ENCODE results near the gene LMAN2L.

The LMAN2L gene, protein sequence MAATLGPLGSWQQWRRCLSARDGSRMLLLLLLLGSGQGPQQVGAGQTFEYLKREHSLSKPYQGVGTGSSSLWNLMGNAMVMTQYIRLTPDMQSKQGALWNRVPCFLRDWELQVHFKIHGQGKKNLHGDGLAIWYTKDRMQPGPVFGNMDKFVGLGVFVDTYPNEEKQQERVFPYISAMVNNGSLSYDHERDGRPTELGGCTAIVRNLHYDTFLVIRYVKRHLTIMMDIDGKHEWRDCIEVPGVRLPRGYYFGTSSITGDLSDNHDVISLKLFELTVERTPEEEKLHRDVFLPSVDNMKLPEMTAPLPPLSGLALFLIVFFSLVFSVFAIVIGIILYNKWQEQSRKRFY

DNA sequence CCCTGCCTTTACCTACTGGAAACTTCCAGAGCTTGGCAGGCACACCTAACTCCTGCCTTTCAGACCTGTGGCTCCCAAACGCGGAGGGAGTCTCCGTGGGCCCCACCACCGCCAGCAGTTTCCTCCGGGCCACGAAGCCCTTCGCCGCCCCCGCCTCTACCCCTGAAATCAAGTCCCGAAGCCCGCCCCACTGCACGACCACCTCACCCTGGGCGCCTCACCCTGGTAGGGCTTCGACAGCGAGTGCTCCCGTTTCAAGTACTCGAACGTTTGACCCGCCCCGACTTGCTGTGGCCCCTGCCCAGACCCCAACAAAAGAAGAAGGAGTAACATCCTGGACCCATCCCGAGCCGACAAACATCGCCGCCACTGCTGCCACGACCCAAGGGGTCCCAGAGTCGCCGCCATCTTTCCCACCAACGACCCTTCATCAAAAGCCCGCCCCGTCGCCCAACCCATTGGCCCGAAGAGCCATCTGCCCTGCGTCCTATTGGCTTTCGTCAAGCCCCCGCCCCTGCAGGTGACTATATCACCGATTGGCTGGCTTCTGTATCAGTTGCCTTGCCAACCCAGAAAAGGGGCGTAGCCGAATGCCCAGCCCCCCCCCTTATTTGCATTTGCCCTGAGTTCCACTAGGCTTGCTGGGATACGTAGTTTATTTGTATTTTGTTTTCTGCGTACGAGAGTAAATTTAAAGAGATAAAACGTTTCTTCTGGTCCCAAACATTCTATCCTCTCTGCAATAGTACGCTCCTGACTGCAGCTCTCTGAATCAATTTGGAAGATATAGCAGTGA lies at the start of gene LMAN2L:
TSS of gene LMAN2L (minus strand) at position 432 of the 796 bp plus-strand sequence. CDS start at position 408, 24 bp downstream.
- DNase-seq: peak; percentile 93

DNA sequence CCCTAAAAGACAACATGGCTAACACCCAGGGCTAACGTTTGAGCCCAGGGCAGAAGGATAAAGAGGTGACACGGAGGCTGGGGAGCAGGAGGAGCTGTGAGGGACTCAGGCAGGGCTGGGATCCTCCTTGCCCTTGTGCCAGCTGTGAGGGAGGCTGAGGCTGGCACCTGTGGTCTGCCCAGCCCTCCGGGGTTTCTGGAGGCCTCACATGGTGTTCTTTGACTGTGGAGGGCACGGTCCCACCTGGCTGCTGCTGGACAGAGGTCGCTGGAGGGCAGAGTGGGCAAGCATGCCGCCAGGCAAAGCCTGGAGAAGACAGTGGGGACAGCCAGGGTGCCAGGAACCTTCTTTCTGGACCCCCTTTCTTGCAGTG lies 49.4 kb upstream of the LMAN2L start:
- DNase-seq: no peak

GRCh38 chr2:96788442-96789244 lies 48.8 kb upstream of the LMAN2L start:
- peak; percentile 59 for DNase-seq

GRCh38 chr2:96787411-96787810 lies 47.5 kb upstream of the LMAN2L start:
- DNase-seq: no peak

DNA sequence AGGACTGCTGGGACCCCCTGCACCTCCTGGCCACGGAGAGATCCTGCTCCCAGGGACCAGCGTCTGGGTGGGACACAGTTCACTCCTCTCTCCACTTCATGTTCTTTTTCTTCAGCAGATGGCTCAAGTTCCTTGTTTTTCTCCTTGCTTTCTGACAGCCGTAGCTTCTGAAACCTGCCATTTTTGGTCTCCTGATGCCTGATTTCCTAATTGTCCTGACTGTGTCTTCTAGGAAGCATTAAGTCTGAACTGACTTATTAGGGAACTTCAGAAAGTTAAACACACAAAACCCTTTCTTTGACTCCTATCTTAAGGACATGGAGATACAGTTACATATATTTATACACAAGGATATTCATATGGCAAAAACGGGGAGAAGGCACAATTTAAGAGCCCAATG lies 43.5 kb upstream of the LMAN2L start:
- no peak for DNase-seq

GRCh38 chr2:96775160-96775559 lies 35.3 kb upstream of the LMAN2L start:
- DNase-seq: no peak

GRCh38 chr2:96773922-96774321 lies 34.1 kb upstream of the LMAN2L start:
- no peak for DNase-seq

DNA sequence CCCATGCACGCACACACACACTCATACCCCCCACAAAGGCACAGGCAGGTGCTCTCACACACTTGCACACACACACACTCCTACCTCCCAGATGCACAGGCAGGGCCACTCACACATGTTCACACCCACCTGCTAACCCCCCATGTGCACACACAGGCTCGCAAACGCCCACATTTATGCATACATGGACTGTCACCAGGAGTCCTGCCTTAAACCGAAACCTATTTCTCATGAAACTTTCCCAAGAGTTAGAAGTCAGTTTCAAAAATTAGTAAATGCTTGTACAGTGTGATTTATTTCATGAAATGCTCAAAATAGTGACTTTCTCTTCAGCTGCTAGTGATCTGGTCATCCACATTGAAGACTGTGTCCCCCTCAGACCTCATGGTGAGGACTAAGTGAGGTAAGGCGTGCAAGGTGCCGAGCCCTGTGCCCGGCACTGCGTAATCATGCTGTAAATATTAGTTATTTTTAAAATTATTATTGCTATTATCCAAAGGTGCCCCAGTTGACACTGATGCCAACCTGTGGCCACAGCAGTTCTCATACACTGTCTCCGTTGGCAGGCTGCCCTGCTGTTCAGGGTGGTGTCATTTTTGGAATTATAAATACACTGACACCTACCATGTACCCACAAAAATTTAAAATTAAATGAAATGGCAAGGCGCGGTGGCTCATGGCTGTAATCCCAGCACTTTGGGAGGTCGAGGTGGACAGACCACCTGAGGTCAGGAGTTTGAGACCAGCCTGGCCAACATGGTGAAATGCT lies 33.2 kb upstream of the LMAN2L start:
- DNase-seq: no peak

GRCh38 chr2:96771796-96772618 lies 32.1 kb upstream of the LMAN2L start:
- no peak for DNase-seq

GRCh38 chr2:96770442-96771202 lies 30.8 kb upstream of the LMAN2L start:
- no peak for DNase-seq

GRCh38 chr2:96769814-96770213 lies 29.9 kb upstream of the LMAN2L start:
- DNase-seq: no peak

GRCh38 chr2:96768083-96768561 lies 28.3 kb upstream of the LMAN2L start:
- no peak for DNase-seq

- DNase-seq: no peak
These were observed 27.4 kb upstream of the LMAN2L start for GRCh38 chr2:96767135-96767871.

DNA sequence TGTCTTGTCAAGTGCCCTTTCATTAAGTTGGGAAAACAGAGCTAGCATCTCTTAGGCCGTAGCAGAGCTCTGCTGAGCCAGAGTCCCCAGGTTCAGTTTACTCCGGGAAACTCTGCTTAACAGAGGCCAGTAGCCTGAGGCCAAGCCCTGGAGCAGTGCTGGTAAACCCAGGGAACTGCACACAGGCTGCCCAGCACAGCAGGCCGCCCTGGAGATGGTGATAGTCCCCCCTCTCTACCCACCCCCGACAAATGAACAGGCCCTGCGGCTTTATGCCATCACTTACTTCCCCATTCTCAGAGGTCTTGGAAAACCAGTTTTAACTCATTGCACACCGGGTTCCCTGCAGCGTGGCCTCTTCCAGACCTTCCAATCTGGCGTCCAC lies 24.4 kb upstream of the LMAN2L start:
- DNase-seq: peak; percentile 48

DNA sequence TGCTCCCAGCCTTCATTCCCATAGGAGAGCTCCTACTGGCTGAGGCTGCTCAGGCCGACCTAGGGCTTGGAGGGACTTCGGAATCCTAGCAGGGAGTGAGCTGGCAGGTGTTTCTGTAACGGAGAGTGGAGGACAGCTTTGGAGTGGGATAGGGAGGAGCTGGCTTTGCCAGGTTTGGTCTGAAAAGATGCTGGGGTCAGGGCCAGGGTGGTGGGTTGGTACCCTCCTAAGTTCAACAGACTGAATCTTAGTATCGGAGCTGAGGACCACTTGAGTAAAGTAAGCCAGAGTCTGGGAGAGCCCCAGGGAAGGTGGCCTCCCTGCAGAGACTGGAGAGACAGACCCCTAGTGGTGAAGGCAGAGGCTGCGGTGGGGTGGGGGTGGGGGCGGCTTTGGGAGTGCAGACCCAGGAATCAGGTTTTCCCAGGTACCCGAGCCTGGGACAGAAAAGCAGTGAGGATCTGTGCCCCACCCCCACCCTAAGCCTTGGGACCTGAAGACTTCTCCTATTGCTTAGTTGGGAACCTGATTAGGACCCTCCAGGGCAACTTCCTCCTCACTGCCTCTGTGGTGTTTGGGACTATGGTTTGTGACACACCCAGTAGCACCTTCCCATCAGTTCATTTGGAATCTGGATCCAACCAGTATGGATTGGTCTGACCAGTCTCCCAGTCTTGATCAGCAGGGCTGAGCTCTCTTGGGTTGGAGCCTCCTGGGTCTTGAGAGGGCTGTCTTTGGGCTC lies 23.8 kb upstream of the LMAN2L start:
- DNase-seq: peak; percentile 63

DNA sequence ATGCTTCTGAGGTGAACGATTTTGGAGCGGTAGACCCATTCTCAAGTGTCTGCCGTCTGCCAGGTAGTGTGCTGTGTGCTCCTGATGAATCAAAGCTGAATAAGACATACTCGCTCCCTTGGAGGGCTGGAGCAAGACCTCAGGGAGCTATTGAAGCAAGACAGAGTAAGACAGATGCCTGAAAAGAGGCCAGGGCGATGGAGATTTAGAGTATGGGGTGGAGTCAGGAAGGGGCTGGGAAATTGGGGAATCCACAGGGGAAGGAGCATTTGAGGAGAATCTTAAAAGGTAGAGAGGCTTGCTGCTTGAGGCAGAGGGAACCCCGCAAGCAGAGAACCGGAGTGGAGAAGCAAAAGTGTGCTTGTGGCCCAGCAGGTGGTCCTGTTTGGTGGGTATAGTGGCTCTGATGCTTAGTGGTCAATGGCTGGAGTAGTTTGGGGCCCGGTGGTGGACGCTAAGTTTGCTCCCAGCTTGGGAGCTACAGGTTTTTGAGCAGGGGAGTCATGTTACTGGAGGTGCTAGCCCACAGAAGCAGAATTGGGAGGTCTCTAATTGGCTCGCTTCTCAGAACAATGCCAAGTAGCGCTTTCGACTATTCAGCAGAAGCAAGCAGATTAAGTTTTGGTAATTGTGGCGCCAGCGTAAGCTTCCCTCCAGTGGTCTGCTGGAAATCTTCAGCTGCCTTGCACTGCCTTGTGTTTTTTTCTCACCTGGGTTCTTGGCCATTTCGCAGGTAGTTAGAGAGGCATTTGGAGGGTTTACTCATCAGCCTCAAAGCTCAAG lies 22.9 kb upstream of the LMAN2L start:
- peak; percentile 67 for DNase-seq

- peak; percentile 83 for DNase-seq
These were observed 21.3 kb upstream of the LMAN2L start for GRCh38 chr2:96760986-96761832.
